Small intestine (tissue), 7 donors: ENCODE measurements around the gene PRELP. TPM values are rescaled to one million over a fixed set of nuclear protein-coding genes. Genes with fewer than 3 reads are reported as not detected.
"Not testable (repeated sequence)": the region's sequence is repeated elsewhere in the genome, so short reads cannot be mapped to it uniquely, and the experiment has no call there.

Source experiments
- DNase-seq, 2 donors: peaks; one replicate each; pipeline versions ENCODE4 v3.0.0 to v3.0.0-alpha.2; 2013
- FAIRE-seq: peaks from 2 replicates; lab custom pipeline; 2012; peaks lifted over from hg19 to GRCh38; lab: Jason Lieb, UNC
- H3K27ac ChIP-seq, 3 donors: one replicate each; pipeline ENCODE4 v1.5.1; 2013; ENCODE audit warnings: low read length in 2 of 3, mild to moderate bottlenecking in 2 of 3, control low read depth in 1 of 3, inconsistent platforms in 1 of 3, low read depth in 1 of 3, moderate library complexity in 1 of 3
- H3K27me3 ChIP-seq, 3 donors: one replicate each; pipeline ENCODE4 v1.6.1; 2013; ENCODE audit warnings: low read length in 3 of 3, inconsistent platforms in 1 of 3; ENCODE audit not compliant: control insufficient read depth in 3 of 3, insufficient read depth in 3 of 3
- H3K36me3 ChIP-seq, 3 donors: one replicate each; pipeline ENCODE4 v1.6.1; 2013; ENCODE audit warnings: low read length in 3 of 3, inconsistent platforms in 1 of 3, low read depth in 1 of 3, mild to moderate bottlenecking in 1 of 3, moderate library complexity in 1 of 3; ENCODE audit not compliant: control insufficient read depth in 3 of 3, insufficient read depth in 2 of 3
- H3K4me1 ChIP-seq, 3 donors: one replicate each; pipeline ENCODE4 v1.6.1; 2013; ENCODE audit warnings: low read length in 2 of 3, inconsistent platforms in 1 of 3, low read depth in 1 of 3, mild to moderate bottlenecking in 1 of 3, moderate library complexity in 1 of 3; ENCODE audit not compliant: control insufficient read depth in 3 of 3, insufficient read depth in 2 of 3
- H3K4me3 ChIP-seq, 3 donors: one replicate each; pipeline ENCODE4 v1.5.1; 2013; ENCODE audit warnings: low read length in 3 of 3, control low read depth in 1 of 3, inconsistent platforms in 1 of 3, low read depth in 1 of 3, mild to moderate bottlenecking in 1 of 3, moderate library complexity in 1 of 3
- H3K9me3 ChIP-seq, 2 donors: one replicate each; pipeline ENCODE4 v1.6.1; 2013; ENCODE audit warnings: low read depth in 1 of 2, low read length in 1 of 2; ENCODE audit not compliant: control insufficient read depth in 2 of 2, insufficient read depth in 1 of 2
- WGBS, 3 donors: extraction: QIAGEN DNeasy Blood & Tissue Kit; methylation state at CpG; one replicate each; pipeline ENCODE4 v1.1.7; 2013; 5-methylcytosine and 5-hydroxymethylcytosine counted together
- polyA plus RNA-seq, 4 donors: library from polyadenylated mRNA; stranded (reverse) in 3 of 4; unstranded in 1 of 4; fragments of 200-250 nt in 3 of 4; fragments of 120-200 nt in 1 of 4; gene quantifications; one replicate each; pipeline versions ENCODE4 v1.2.1 to v1.2.3, GENCODE V29; 2013
- donor health status: healthy with polysubstance abuse.
- donor health status: control.
- donor health status: control.
- donor health status: Bipolar disorder and iron deficiency.
- donor health status: healthy.

Gene PRELP
- polyA plus RNA-seq, 4 donors: 0.22 to 27.0 (median 0.46) TPM

DNA sequence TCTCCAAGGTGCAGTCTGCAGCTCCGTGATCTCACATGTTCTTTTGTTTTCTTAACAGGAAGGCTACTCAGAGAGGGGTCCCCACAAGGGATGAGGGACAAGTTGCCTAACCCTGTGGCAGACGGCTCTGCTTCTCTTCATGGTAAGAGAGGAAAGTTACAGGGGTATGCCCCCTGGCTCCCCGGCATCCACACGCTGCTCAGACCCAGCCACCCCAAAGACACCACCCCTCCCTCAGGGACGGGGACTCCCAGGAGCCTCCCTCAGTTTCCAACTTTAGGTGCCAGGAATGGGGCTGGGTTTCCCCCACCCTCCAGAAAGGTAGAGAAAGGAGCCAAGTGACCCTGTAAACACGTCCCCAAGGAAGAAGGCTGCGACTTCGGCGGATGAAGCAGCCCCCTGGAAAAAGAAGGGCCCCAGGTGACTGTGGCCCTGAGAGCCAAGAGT is 38.0 kb downstream of the PRELP start:
- Histone ChIP-seq H3K4me3 (no peak overlapping the region), H3K27ac (peak overlapping the region in 1 of 3 donors; percentile 22), H3K4me1 (peaks cover 0 to 20% (median 0%) of the 10 kb centered on the region in 3 donors), H3K36me3 (no peaks in the 10 kb centered on the region), H3K9me3 (no peaks in the 10 kb centered on the region), H3K27me3 (no peaks in the 10 kb centered on the region)
- WGBS, 3 donors: 86 to 93% (median 86%) methylated on average over 9 of the region's 9 CpGs
- DNase-seq (no peak), FAIRE-seq (no peak)

DNA sequence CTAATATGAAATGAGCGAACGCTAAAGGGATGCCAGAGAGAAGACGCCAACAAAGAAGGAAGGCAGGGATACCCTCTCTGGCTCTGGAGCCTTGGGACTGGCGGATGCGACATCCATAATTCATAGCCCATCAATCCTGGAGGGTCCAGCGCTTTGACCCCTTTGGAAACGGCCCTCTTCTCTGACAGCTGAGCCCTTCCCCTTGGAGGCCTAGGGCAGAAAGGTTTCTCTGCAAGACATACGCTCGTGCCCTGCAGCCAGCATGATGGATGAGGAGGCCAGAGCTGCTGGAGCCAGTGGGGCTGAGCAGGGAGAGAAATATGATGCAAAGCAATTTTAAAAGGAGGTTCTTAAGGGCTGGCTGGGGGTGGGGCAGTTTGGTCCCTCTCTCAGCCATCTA is 40.6 kb downstream of the PRELP start:
- Histone ChIP-seq H3K4me1 (peaks cover 2 to 34% (median 2%) of the 10 kb centered on the region in 3 donors), H3K27me3 (no peaks in the 10 kb centered on the region), H3K4me3 (no peak overlapping the region), H3K27ac (no peak overlapping the region), H3K9me3 (no peaks in the 10 kb centered on the region), H3K36me3 (no peaks in the 10 kb centered on the region)
- FAIRE-seq (no peak), DNase-seq (no peak)
- 93 to 97% (median 95%) methylated on average over 9 of the region's 9 CpGs for WGBS, 3 donors

DNA sequence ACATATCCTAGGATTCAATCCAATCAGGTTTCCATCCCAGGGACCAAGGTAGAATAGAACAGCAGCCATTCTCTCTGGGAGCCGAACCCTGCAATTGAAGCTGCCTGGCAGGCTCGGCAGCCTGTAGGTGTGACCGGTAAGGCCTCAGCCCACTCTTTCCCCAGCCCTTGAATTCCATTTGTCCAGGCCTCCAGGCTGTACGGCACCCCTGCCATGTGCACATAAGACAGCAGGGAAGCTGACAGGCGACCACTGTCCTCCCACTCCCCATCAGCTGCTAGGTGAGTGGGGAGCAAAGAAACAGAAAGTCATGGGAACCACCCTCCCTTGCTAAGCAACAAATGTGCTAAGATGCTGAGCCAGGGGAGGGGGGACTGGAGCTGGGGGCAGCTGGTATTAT is 41.3 kb downstream of the PRELP start:
- FAIRE-seq (no peak), DNase-seq (no peak)

GRCh38 chr1:203517426-203518110 is 42.0 kb downstream of the PRELP start:
- FAIRE-seq (no peak), DNase-seq (no peak)
- 82 to 83% (median 83%) methylated on average over 11 of the region's 11 CpGs for WGBS, 3 donors
- Histone ChIP-seq H3K4me3 (no peak overlapping the region), H3K4me1 (peaks cover 2 to 39% (median 3%) of the 10 kb centered on the region in 3 donors), H3K27ac (no peak overlapping the region), H3K9me3 (no peaks in the 10 kb centered on the region), H3K27me3 (no peaks in the 10 kb centered on the region), H3K36me3 (no peaks in the 10 kb centered on the region)

More for the DNA sequence above, 41.3 kb downstream of the PRELP start:
- no peak overlapping the region for H3K4me3 ChIP-seq
- H3K27me3 ChIP-seq: no peaks in the 10 kb centered on the region
- H3K9me3 ChIP-seq: no peaks in the 10 kb centered on the region
- H3K27ac ChIP-seq: no peak overlapping the region
- H3K36me3 ChIP-seq: no peaks in the 10 kb centered on the region
- WGBS, 3 donors: 65 to 80% (median 73%) methylated on average over 5 of the region's 5 CpGs
- H3K4me1 ChIP-seq: peaks cover 2 to 39% (median 3%) of the 10 kb centered on the region in 3 donors

DNA sequence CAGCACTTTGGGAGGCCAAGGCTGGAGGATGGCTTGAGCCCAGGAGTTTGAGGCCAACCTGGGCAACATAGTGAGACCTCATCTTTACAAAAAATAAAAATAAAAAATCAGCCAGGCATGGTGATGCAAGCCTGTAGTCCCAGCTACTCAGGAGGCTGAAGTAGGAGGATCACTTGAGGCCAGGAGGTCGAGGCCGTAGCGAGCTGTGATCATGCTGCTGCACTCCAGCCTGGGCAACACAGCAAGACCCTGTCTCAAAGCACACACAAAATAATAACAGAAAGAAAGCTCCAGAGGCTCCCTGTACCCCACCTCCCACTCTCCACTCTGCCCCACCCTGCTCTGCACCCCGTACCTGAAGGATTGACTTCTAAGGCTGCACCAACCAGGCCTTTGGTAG is 42.5 kb downstream of the PRELP start:
- not testable (repeated sequence) for H3K9me3 ChIP-seq, H3K4me3 ChIP-seq, H3K36me3 ChIP-seq, FAIRE-seq, DNase-seq, H3K27ac ChIP-seq, H3K27me3 ChIP-seq
- H3K4me1 ChIP-seq: peaks cover 2 to 36% (median 3%) of the 10 kb centered on the region in 3 donors
- 85 to 94% (median 89%) methylated on average over 4 of the region's 4 CpGs for WGBS, 3 donors

GRCh38 chr1:203518541-203518940 is 42.9 kb downstream of the PRELP start:
- Histone ChIP-seq H3K27ac (no peak overlapping the region), H3K4me3 (no peak overlapping the region), H3K27me3 (no peaks in the 10 kb centered on the region), H3K4me1 (peaks cover 2 to 32% (median 3%) of the 10 kb centered on the region in 3 donors), H3K36me3 (no peaks in the 10 kb centered on the region), H3K9me3 (no peaks in the 10 kb centered on the region)
- no peak for FAIRE-seq
- no peak for DNase-seq
- WGBS, 3 donors: 82 to 91% (median 82%) methylated on average over 7 of the region's 7 CpGs

DNA sequence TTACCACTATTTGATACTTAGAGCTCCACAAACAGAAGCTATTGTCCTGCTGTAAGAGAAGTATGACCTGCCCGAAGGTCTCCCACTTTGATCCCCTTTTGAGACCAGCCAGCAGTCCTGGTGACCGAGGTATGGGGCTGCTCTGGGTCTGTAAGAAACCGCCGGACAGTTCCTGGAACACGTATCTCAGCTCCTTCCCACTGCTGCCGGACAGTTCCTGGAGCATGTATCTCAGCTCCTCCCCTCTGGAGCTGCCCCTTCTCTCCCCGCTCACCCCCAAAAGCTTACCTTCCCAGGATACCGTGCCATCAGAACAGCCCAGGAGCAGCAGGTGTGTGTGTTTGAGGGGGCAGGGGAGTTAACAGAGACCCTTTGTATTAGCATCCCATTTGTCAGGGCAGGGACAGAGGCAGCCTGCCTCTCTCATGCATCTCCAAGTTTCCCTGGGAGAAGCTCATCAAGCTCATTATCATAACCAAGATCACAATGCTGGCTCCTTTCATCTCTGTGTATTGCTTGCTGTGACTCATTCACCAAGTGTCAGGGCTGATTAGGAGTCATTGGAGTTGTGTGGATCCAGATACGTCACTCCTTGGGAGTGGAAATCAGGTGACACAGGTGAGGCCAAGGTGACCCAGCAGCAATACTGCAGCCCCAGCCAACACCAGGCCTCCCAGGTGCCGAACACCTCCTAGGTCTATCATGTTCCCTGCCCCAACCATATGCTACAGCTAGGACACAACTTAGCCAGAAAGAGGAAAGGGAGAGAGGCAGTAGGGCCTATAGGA is 43.6 kb downstream of the PRELP start:
- Histone ChIP-seq H3K27ac (peak overlapping the region; percentile 18 to 32 (median 19)), H3K36me3 (no peaks in the 10 kb centered on the region), H3K4me3 (no peak overlapping the region), H3K9me3 (no peaks in the 10 kb centered on the region), H3K27me3 (no peaks in the 10 kb centered on the region), H3K4me1 (peaks cover 2 to 25% (median 3%) of the 10 kb centered on the region in 3 donors)
- DNase-seq (peak; percentile 91 to 97), FAIRE-seq (no peak)
- WGBS, 3 donors: 42 to 73% (median 57%) methylated on average over 10 of the region's 10 CpGs

DNA sequence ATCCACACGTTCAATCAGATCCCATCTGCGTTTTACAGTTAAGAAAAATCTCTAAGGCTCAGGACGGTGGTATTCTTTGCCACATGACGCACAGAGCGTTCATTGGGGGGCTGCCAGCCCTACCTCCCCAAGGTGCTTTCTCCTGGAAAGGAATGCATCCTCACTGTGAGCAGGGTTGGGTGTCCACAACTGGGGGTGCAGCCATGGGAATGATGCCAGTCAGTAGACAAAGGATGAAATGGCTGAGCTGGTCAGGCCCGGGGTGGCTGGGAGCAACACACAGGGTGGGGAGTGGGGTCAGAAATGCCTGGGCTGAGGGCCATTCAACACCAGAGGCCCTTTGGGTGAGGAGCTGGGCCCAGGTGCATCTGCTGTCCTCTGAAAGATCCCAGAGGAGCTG is 44.3 kb downstream of the PRELP start:
- Histone ChIP-seq H3K4me3 (no peak overlapping the region), H3K27ac (peak overlapping the region in 2 of 3 donors; percentile 18 to 32), H3K9me3 (no peaks in the 10 kb centered on the region), H3K27me3 (no peaks in the 10 kb centered on the region), H3K4me1 (peaks cover 2 to 25% (median 3%) of the 10 kb centered on the region in 3 donors), H3K36me3 (no peaks in the 10 kb centered on the region)
- no peak for FAIRE-seq
- 76 to 88% (median 79%) methylated on average over 6 of the region's 6 CpGs for whole genome bisulfite sequencing, 3 donors
- no peak for DNase-seq
